Body of pancreas (tissue), 4 donors: ENCODE measurements around the gene SLC9A9. TPM values are rescaled to one million over a fixed set of nuclear protein-coding genes. Genes with fewer than 3 reads are reported as not detected.

Source experiments
- ATAC-seq: fragments of 150-250 bp; one replicate; pipeline ENCODE4 v1.9.1; 2016
- DNase-seq, 4 donors: peaks; one replicate each; pipeline ENCODE4 v3.0.0-alpha.2; 2019
- H3K27ac ChIP-seq, 4 donors: fragments of 200-600 bp; sonication (generic); 1 replicate in 3 of 4; 2 replicates in 1 of 4; pipeline versions ENCODE4 v1.5.1 to v1.6.1; 2016 to 2019; ENCODE audit warnings: mild to moderate bottlenecking in 1 of 4, mixed read lengths in 1 of 4, moderate library complexity in 1 of 4
- H3K27me3 ChIP-seq, 2 donors: fragments of 200-600 bp; sonication (generic); one replicate each; pipeline ENCODE4 v1.6.0; 2016; ENCODE audit warnings: mild to moderate bottlenecking in 1 of 2
- H3K36me3 ChIP-seq, 2 donors: fragments of 200-600 bp; sonication (generic); replicated peaks in 1 of 2; 2 replicates each; pipeline ENCODE4 v1.5.1; 2016; ENCODE audit warnings: low read depth in 2 of 2; ENCODE audit not compliant: insufficient read depth in 1 of 2
- H3K4me1 ChIP-seq: fragments of 200-600 bp; sonication (generic); one replicate; pipeline ENCODE4 v1.6.0; 2016
- H3K4me3 ChIP-seq, 2 donors: fragments of 200-600 bp; sonication (generic); 1 replicate in 1 of 2; 2 replicates in 1 of 2; pipeline ENCODE4 v1.5.1; 2016 to 2019
- H3K9me3 ChIP-seq, 3 donors: fragments of 200-600 bp; sonication (generic); 1 replicate in 2 of 3; 2 replicates in 1 of 3; pipeline ENCODE4 v1.5.1; 2016
- POLR2A ChIP-seq, 3 donors: fragments of 450-650 bp; IDR thresholded peaks; one replicate each; pipeline ENCODE4 v1.6.1; 2016; ENCODE audit warnings: antibody characterized with exemption in 3 of 3, mild to moderate bottlenecking in 2 of 3
- WGBS, 2 donors: methylation state at CpG; one replicate each; pipeline ENCODE4 v1.1.5; 2017; 5-methylcytosine and 5-hydroxymethylcytosine counted together
- intact Hi-C: fragments of 100-400 bp; cut with DNase I; formaldehyde crosslinking; loops from one replicate; pipeline ENCODE4 v1.15.1; 2023
- total RNA-seq, 2 donors: library from RNA; depleted of rRNA; stranded (reverse); fragments of >200 nt; gene quantifications; one replicate each; pipeline ENCODE4 v1.1.0, GENCODE V29; 2016
- TF ChIP-seq, protein P1 (sequence below), 7 experiments: fragments of 450-650 bp in 4 of 7; fragments of 200-600 bp in 3 of 7; sonication (generic) in 3 of 7; IDR thresholded peaks; one replicate each; pipeline ENCODE4 v1.5.1; 2016 to 2019; ENCODE audit warnings: antibody characterized with exemption in 7 of 7

Gene SLC9A9
- total RNA-seq, 2 donors from 2014 or later: 1.6 to 2.3 TPM

DNA sequence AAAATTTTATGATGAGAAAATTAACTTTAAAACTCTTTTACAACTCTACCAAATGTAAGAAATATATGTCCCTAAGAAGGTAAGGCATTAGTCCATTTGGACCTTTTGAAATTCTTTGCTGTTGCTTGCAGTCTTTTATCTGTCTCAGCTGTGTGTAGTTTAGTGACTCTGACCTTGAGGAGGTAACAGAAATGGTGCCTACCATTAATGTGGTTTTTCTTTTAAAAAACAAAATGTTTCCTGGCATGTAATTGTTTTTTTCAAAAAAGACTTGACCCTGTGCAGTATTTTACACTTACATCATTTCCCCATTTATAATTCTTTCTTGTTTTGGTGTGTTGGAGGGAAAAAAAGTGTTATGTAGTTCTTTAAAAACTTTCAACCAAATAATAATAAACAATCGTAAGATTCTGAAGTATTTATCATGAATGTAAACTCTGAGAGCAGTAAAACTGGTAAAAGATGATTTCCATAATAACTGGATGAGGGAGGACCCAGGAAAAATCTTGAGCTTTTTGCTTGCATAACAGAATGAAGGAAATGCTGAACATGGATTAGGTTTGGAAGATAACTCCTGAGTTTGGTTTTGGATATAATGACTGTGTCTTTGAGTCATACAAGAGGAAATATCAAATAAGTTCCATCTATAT lies 503.6 kb downstream of the SLC9A9 start:
- 50 to 52% methylated on average over 1 of the region's 1 CpG for WGBS, 2 donors
- intact Hi-C loops: no loop called here
- DNase-seq (no peak), ATAC-seq (no peak)
- TF ChIP-seq, protein P1, sequence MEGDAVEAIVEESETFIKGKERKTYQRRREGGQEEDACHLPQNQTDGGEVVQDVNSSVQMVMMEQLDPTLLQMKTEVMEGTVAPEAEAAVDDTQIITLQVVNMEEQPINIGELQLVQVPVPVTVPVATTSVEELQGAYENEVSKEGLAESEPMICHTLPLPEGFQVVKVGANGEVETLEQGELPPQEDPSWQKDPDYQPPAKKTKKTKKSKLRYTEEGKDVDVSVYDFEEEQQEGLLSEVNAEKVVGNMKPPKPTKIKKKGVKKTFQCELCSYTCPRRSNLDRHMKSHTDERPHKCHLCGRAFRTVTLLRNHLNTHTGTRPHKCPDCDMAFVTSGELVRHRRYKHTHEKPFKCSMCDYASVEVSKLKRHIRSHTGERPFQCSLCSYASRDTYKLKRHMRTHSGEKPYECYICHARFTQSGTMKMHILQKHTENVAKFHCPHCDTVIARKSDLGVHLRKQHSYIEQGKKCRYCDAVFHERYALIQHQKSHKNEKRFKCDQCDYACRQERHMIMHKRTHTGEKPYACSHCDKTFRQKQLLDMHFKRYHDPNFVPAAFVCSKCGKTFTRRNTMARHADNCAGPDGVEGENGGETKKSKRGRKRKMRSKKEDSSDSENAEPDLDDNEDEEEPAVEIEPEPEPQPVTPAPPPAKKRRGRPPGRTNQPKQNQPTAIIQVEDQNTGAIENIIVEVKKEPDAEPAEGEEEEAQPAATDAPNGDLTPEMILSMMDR (IDR thresholded peaks at IDR 0.05): no peak
- TF ChIP-seq POLR2A (IDR thresholded peaks at IDR 0.05): no peak
- no peaks in the 10 kb centered on the region for H3K36me3 ChIP-seq
- no peaks in the 10 kb centered on the region for H3K4me1 ChIP-seq
- no peak overlapping the region for H3K27ac ChIP-seq
- no peak overlapping the region for H3K4me3 ChIP-seq
- no peaks in the 10 kb centered on the region for H3K9me3 ChIP-seq
- H3K27me3 ChIP-seq: no peaks in the 10 kb centered on the region

DNA sequence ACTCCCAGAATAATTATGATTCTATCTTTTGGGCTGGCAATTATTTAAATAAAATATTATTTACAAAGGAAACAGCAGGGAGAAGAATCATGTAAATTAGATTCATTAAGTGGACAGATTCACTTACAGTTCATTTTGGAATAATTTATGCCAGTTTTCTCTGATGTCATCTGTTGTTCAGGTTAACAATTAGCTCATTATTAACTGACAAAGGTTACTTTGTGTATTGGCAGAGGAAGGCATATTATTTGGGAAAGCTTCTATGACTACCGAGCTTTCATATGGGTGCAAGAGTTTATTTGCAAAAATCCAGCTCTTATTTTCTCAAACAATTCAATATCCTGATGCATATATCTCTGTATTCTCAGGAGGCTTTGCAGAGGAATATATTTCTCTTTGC lies 504.3 kb downstream of the SLC9A9 start:
- 13 to 58% methylated on average over 1 of the region's 1 CpG for WGBS, 2 donors
- no peak for DNase-seq

DNA sequence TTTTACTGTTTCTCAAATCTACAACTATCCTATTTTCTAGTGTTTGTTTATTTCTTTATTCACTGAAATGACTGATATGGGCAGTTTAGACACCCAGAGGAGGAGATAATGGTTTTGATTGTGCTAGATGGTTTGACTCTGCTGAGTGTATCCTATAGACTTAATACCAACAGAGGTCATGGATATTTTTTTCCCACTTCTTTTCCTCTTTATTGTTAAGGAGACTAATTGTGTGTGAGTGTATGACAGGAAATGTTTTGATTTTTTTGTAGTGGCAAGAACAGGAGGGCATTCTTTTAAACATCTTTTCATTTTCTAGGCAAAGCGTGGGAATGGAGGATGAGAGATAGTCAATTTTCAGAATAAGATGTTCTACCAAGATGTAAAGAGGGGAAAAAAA lies 505.2 kb downstream of the SLC9A9 start:
- intact Hi-C loops: no loop called here
- ATAC-seq (no peak), DNase-seq (no peak)
- 78 to 88% methylated on average over 1 of the region's 1 CpG for WGBS, 2 donors
- Histone ChIP-seq H3K27ac (no peak overlapping the region), H3K4me3 (no peak overlapping the region), H3K36me3 (no peaks in the 10 kb centered on the region), H3K4me1 (no peaks in the 10 kb centered on the region), H3K9me3 (no peaks in the 10 kb centered on the region), H3K27me3 (no peaks in the 10 kb centered on the region)
- TF ChIP-seq, protein P1 (IDR thresholded peaks at IDR 0.05): no peak
- TF ChIP-seq POLR2A (IDR thresholded peaks at IDR 0.05): no peak

More for the DNA sequence above, 504.3 kb downstream of the SLC9A9 start:
- Histone ChIP-seq H3K4me1 (no peaks in the 10 kb centered on the region), H3K27me3 (no peaks in the 10 kb centered on the region), H3K36me3 (no peaks in the 10 kb centered on the region), H3K4me3 (no peak overlapping the region), H3K27ac (no peak overlapping the region), H3K9me3 (no peaks in the 10 kb centered on the region)
- TF ChIP-seq POLR2A (IDR thresholded peaks at IDR 0.05): no peak
- TF ChIP-seq, protein P1 (IDR thresholded peaks at IDR 0.05): no peak
- intact Hi-C loops: no loop called here
- ATAC-seq: no peak

DNA sequence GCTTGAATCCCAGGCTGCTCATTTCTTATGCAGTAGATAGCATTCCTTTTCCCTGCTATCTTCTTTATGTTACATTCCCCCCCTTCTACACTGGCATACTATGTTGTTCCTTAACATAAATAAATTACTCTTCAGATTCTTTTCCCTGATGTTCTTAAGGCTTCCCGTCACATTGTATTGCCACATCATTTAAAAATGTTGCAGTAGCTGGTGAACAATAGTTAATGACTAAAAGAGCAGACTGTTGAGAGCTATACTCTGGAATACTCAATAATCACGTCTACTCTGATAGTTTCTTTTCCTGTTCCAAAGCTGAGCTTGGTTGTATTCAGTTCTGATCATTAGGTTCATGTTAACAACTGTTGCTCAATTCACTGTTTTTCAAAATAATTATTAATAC lies 508.8 kb downstream of the SLC9A9 start:
- H3K27me3 ChIP-seq: no peaks in the 10 kb centered on the region
- no peak overlapping the region for H3K27ac ChIP-seq
- H3K36me3 ChIP-seq: no peaks in the 10 kb centered on the region
- no peak for DNase-seq
- WGBS, 2 donors: 58 to 65% methylated on average over 2 of the region's 2 CpGs
- H3K9me3 ChIP-seq: no peaks in the 10 kb centered on the region
- ATAC-seq: no peak
- no peak for TF ChIP-seq POLR2A (IDR thresholded peaks at IDR 0.05)
- TF ChIP-seq, protein P1 (IDR thresholded peaks at IDR 0.05): no peak
- intact Hi-C loops: no loop called here
- H3K4me3 ChIP-seq: no peak overlapping the region
- H3K4me1 ChIP-seq: no peaks in the 10 kb centered on the region

DNA sequence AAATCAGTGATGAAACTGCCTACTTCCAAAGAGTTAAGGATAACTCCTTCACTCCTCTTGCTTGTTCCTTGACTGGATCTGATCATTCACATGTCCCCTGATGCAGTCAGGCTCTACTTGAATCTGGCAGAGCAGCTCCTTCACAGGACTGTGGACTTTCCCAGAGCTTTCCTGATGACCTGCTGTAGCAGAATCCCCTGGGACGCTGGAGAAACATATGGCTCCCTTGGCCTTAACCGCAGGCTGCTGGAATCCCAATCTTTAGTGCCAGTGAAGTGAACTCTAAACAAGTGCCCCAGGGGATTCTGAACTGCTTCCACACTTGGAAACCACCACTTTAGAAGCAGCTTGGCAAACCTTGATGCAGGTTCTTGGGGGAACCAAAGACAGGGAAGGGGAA lies 510.9 kb downstream of the SLC9A9 start:
- intact Hi-C loops: no loop called here
- Histone ChIP-seq H3K9me3 (no peaks in the 10 kb centered on the region), H3K4me1 (no peaks in the 10 kb centered on the region), H3K27me3 (no peaks in the 10 kb centered on the region), H3K27ac (no peak overlapping the region), H3K4me3 (no peak overlapping the region), H3K36me3 (no peaks in the 10 kb centered on the region)
- TF ChIP-seq, protein P1 (IDR thresholded peaks at IDR 0.05): no peak
- no peak for TF ChIP-seq POLR2A (IDR thresholded peaks at IDR 0.05)
- DNase-seq: no peak
- ATAC-seq: no peak
- 55 to 78% methylated on average over 2 of the region's 2 CpGs for WGBS, 2 donors
